WI38 (cell line): ENCODE results near the gene EXOC4.

Experiments
- H3K4me3 ChIP-seq: 2 replicates; pipeline ENCODE4 v1.5.1; 2011; ENCODE audit warnings: low read depth, mild to moderate bottlenecking, control low read depth, low read length
- CTCF ChIP-seq: IDR thresholded peaks from 2 replicates; pipeline ENCODE4 v1.5.1; 2012; ENCODE audit warnings: low read depth, mild to moderate bottlenecking, control low read depth, low read length

The EXOC4 gene

GRCh38 chr7:133797818-133798520 lies 545.1 kb downstream of the EXOC4 start:
- TF ChIP-seq CTCF: no peak
- H3K4me3 ChIP-seq: no peak overlapping the region

GRCh38 chr7:133801341-133801740 lies 548.5 kb downstream of the EXOC4 start:
- no peak for TF ChIP-seq CTCF
- H3K4me3 ChIP-seq: no peak overlapping the region

- no peak for TF ChIP-seq CTCF
- H3K4me3 ChIP-seq: no peak overlapping the region
Measured at GRCh38 chr7:133804127-133804526, 551.2 kb downstream of the EXOC4 start.

- TF ChIP-seq CTCF: no peak
- H3K4me3 ChIP-seq: no peak overlapping the region
Measured at GRCh38 chr7:133805426-133805825, 552.5 kb downstream of the EXOC4 start.

- no peak for TF ChIP-seq CTCF
- no peak overlapping the region for H3K4me3 ChIP-seq
Measured at GRCh38 chr7:133807624-133808492, 555.0 kb downstream of the EXOC4 start.

- no peak for TF ChIP-seq CTCF
- H3K4me3 ChIP-seq: no peak overlapping the region
Measured at GRCh38 chr7:133808493-133808866, 555.6 kb downstream of the EXOC4 start.

GRCh38 chr7:133812877-133813276 lies 560.0 kb downstream of the EXOC4 start:
- no peak overlapping the region for H3K4me3 ChIP-seq
- no peak for TF ChIP-seq CTCF
